ENCODE data around the gene GLIPR1L2. TPM values are rescaled to one million over a fixed set of nuclear protein-coding genes. Genes with fewer than 3 reads are reported as not detected.

GLIPR1L2 gene
- total RNA-seq, 2 experiments from 2014 or later, result 0.44 to 0.56 TPM

- TF ChIP-seq, protein P1, sequence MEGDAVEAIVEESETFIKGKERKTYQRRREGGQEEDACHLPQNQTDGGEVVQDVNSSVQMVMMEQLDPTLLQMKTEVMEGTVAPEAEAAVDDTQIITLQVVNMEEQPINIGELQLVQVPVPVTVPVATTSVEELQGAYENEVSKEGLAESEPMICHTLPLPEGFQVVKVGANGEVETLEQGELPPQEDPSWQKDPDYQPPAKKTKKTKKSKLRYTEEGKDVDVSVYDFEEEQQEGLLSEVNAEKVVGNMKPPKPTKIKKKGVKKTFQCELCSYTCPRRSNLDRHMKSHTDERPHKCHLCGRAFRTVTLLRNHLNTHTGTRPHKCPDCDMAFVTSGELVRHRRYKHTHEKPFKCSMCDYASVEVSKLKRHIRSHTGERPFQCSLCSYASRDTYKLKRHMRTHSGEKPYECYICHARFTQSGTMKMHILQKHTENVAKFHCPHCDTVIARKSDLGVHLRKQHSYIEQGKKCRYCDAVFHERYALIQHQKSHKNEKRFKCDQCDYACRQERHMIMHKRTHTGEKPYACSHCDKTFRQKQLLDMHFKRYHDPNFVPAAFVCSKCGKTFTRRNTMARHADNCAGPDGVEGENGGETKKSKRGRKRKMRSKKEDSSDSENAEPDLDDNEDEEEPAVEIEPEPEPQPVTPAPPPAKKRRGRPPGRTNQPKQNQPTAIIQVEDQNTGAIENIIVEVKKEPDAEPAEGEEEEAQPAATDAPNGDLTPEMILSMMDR (IDR thresholded peaks at IDR 0.05), result no peak
- H3K36me3 Mint-ChIP-seq (ENCODE audit: low read depth), result no peaks in the 10 kb centered on the region
- no peak for DNase-seq
- POLR2A ChIA-PET, result interaction anchor here (1.7 kb wide), 1 partner anchor 13 kb away, joined by 5 read pairs; the partner anchor contains the start of gene GLIPR1L2
- Histone ChIP-seq H3K36me3 (ENCODE audit: insufficient read depth, low read length) (no peaks in the 10 kb centered on the region), H3K9me3 (ENCODE audit: control insufficient read depth in 1 of 2, insufficient read depth in 1 of 2, low read length in 2 of 2) (no peaks in the 10 kb centered on the region), H3K27me3 (ENCODE audit: control insufficient read depth in 1 of 2, insufficient read depth in 2 of 2, low read length in 2 of 2) (no peaks in the 10 kb centered on the region), H3K4me1 (ENCODE audit: insufficient read depth, low read length) (no peaks in the 10 kb centered on the region), H3K4me3 (ENCODE audit: low read length) (no peak overlapping the region), H3K27ac (ENCODE audit: low read depth in 1 of 2, low read length in 2 of 2) (no peak overlapping the region)
- H3K4me1 Mint-ChIP-seq (ENCODE audit: low read depth), result no peaks in the 10 kb centered on the region
- CTCF ChIA-PET, result interaction anchor here (1.2 kb wide), 1 partner anchor 13 kb away, joined by 3 read pairs; no protein-coding TSS in a partner anchor
- no peak for ATAC-seq (ENCODE audit: poor library complexity)
- no peaks in the 10 kb centered on the region for H3K27me3 Mint-ChIP-seq
- intact Hi-C loops (cut with DNase I, micrococcal nuclease), result no loop called here
- H3K9me3 Mint-ChIP-seq, result no peaks in the 10 kb centered on the region
- H3K4me3 Mint-ChIP-seq, result no peak overlapping the region
- H3K27ac Mint-ChIP-seq, result no peak overlapping the region
These were observed 13.3 kb downstream of the GLIPR1L2 start for GRCh38 chr12:75404231-75404630.

- TF ChIP-seq, protein P1 (IDR thresholded peaks at IDR 0.05), result no peak
- Mint-ChIP-seq H3K4me1 (ENCODE audit: low read depth) (no peaks in the 10 kb centered on the region), H3K36me3 (ENCODE audit: low read depth) (no peaks in the 10 kb centered on the region), H3K4me3 (no peak overlapping the region), H3K27ac (no peak overlapping the region), H3K9me3 (no peaks in the 10 kb centered on the region), H3K27me3 (no peaks in the 10 kb centered on the region)
- Histone ChIP-seq H3K4me3 (ENCODE audit: low read length) (no peak overlapping the region), H3K9me3 (ENCODE audit: control insufficient read depth in 1 of 2, insufficient read depth in 1 of 2, low read length in 2 of 2) (no peaks in the 10 kb centered on the region), H3K4me1 (ENCODE audit: insufficient read depth, low read length) (no peaks in the 10 kb centered on the region), H3K27me3 (ENCODE audit: control insufficient read depth in 1 of 2, insufficient read depth in 2 of 2, low read length in 2 of 2) (no peaks in the 10 kb centered on the region), H3K27ac (ENCODE audit: low read depth in 1 of 2, low read length in 2 of 2) (no peak overlapping the region), H3K36me3 (ENCODE audit: insufficient read depth, low read length) (no peaks in the 10 kb centered on the region)
- DNase-seq, result no peak
- ChIA-PET CTCF (no interaction called here), POLR2A (no interaction called here)
- no peak for ATAC-seq (ENCODE audit: poor library complexity)
- intact Hi-C loops (cut with DNase I, micrococcal nuclease), result no loop called here
These were observed 16.8 kb downstream of the GLIPR1L2 start for GRCh38 chr12:75407683-75408082.

DNA sequence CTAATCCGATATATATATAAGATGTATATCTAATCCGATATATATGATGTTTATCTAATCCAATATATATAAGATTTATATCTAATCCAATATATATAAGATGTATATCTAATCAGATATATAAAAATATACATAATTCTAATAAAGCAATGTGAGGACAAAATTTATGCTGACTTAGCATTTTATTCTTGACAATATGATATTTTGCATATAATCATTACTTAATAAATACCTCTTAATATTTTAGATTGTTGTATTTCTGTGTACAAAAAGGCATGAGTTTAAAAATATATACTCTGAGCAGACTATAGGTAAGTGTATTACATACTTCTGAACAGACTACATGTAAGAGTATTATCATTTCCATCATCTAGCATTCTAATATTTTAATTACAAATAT is 18.9 kb downstream of the GLIPR1L2 start:
- ATAC-seq (ENCODE audit: poor library complexity), result no peak

More for the DNA sequence above, 18.9 kb downstream of the GLIPR1L2 start:
- CTCF ChIA-PET, result no interaction called here
- intact Hi-C loops (cut with DNase I, micrococcal nuclease), result no loop called here
- H3K36me3 Mint-ChIP-seq (ENCODE audit: low read depth), result no peaks in the 10 kb centered on the region
- Histone ChIP-seq H3K27me3 (ENCODE audit: control insufficient read depth in 1 of 2, insufficient read depth in 2 of 2, low read length in 2 of 2) (no peaks in the 10 kb centered on the region), H3K4me1 (ENCODE audit: insufficient read depth, low read length) (no peaks in the 10 kb centered on the region), H3K4me3 (ENCODE audit: low read length) (no peak overlapping the region), H3K27ac (ENCODE audit: low read depth in 1 of 2, low read length in 2 of 2) (no peak overlapping the region), H3K36me3 (ENCODE audit: insufficient read depth, low read length) (no peaks in the 10 kb centered on the region), H3K9me3 (ENCODE audit: control insufficient read depth in 1 of 2, insufficient read depth in 1 of 2, low read length in 2 of 2) (no peaks in the 10 kb centered on the region)
- H3K4me3 Mint-ChIP-seq, result no peak overlapping the region
- no peaks in the 10 kb centered on the region for H3K4me1 Mint-ChIP-seq (ENCODE audit: low read depth)
- POLR2A ChIA-PET, result no interaction called here
- DNase-seq, result no peak
- no peak overlapping the region for H3K27ac Mint-ChIP-seq
- H3K27me3 Mint-ChIP-seq, result no peaks in the 10 kb centered on the region
- TF ChIP-seq, protein P1 (IDR thresholded peaks at IDR 0.05), result no peak
- H3K9me3 Mint-ChIP-seq, result no peaks in the 10 kb centered on the region
